Measurements from ENCODE around the gene LRRC41.
"Not testable (repeated sequence)": the region's sequence is repeated elsewhere in the genome, so short reads cannot be mapped to it uniquely, and the experiment has no call there.

LRRC41 gene

GRCh38 chr1:46342084-46342656 is 38.8 kb upstream of the LRRC41 start:
- DNase-seq (ENCODE audit: low read depth) = peak; percentile 39
- H3K4me3 ChIP-seq (ENCODE audit: low read length) = no peak overlapping the region
- peak; percentile 37 for TF ChIP-seq CTCF (conservative IDR thresholded peaks at IDR 0.05; ENCODE audit: low read length)

- H3K4me3 ChIP-seq (ENCODE audit: low read length) = peak overlapping the region; percentile 95
- DNase-seq (ENCODE audit: low read depth) = no peak
- no peak for TF ChIP-seq CTCF (conservative IDR thresholded peaks at IDR 0.05; ENCODE audit: low read length)
These were observed 38.0 kb upstream of the LRRC41 start for GRCh38 chr1:46341222-46342083.

- peak; percentile 94 for DNase-seq (ENCODE audit: low read depth)
- H3K4me3 ChIP-seq (ENCODE audit: low read length) = peak within 1 kb of the TSS; percentile 95
- peak; percentile 61 for TF ChIP-seq CTCF (conservative IDR thresholded peaks at IDR 0.05; ENCODE audit: low read length)
These were observed 37.2 kb upstream of the LRRC41 start, which contains the start of gene NSUN4 for GRCh38 chr1:46340404-46341221. Gene NSUN4 (plus strand): TSS chr1:46340807. CDS start chr1:46340827, 20 bp downstream.

GRCh38 chr1:46337409-46337808 is 34.0 kb upstream of the LRRC41 start:
- not testable (repeated sequence) for DNase-seq (ENCODE audit: low read depth); H3K4me3 ChIP-seq (ENCODE audit: low read length)

GRCh38 chr1:46335081-46335480 is 31.7 kb upstream of the LRRC41 start:
- no peak for TF ChIP-seq CTCF (conservative IDR thresholded peaks at IDR 0.05; ENCODE audit: low read length)
- H3K4me3 ChIP-seq (ENCODE audit: low read length) = no peak overlapping the region
- DNase-seq (ENCODE audit: low read depth) = no peak

GRCh38 chr1:46334030-46334384 is 30.6 kb upstream of the LRRC41 start:
- no peak overlapping the region for H3K4me3 ChIP-seq (ENCODE audit: low read length)
- no peak for TF ChIP-seq CTCF (conservative IDR thresholded peaks at IDR 0.05; ENCODE audit: low read length)
- no peak for DNase-seq (ENCODE audit: low read depth)

- peak; percentile 41 for TF ChIP-seq CTCF (conservative IDR thresholded peaks at IDR 0.05; ENCODE audit: low read length)
- H3K4me3 ChIP-seq (ENCODE audit: low read length) = no peak overlapping the region
- peak; percentile 16 for DNase-seq (ENCODE audit: low read depth)
These were observed 30.0 kb upstream of the LRRC41 start for GRCh38 chr1:46333300-46334029.

- not testable (repeated sequence) for DNase-seq (ENCODE audit: low read depth); H3K4me3 ChIP-seq (ENCODE audit: low read length)
These were observed 28.5 kb upstream of the LRRC41 start for GRCh38 chr1:46331786-46332540.

- DNase-seq (ENCODE audit: low read depth); H3K4me3 ChIP-seq (ENCODE audit: low read length): not testable (repeated sequence)
These were observed 27.0 kb upstream of the LRRC41 start for GRCh38 chr1:46330381-46330780.

- DNase-seq (ENCODE audit: low read depth); H3K4me3 ChIP-seq (ENCODE audit: low read length): not testable (repeated sequence)
These were observed 26.4 kb upstream of the LRRC41 start for GRCh38 chr1:46329807-46330206.

Data from AG10803 (cell line).